Endothelial cell (in vitro differentiated cells): ENCODE measurements around the gene ZNF211. TPM values are rescaled to one million over a fixed set of nuclear protein-coding genes. Genes with fewer than 3 reads are reported as not detected.

Experiments
- DNase-seq: peaks from one replicate; pipeline ENCODE4 v3.0.0; 2021; ENCODE audit warnings: low spot score
- H3K27ac Mint-ChIP-seq: one replicate; pipeline ENCODE4 v1.8.0; 2021; ENCODE audit warnings: mixed read lengths, inconsistent platforms; ENCODE audit not compliant: unreplicated experiment
- H3K27me3 Mint-ChIP-seq: one replicate; pipeline ENCODE4 v1.8.0; 2021; ENCODE audit warnings: mild to moderate bottlenecking, moderate library complexity, mixed read lengths, inconsistent platforms; ENCODE audit not compliant: unreplicated experiment
- H3K36me3 Mint-ChIP-seq: one replicate; pipeline ENCODE4 v1.8.0; 2021; ENCODE audit warnings: mild to moderate bottlenecking, low read depth, mixed read lengths, inconsistent platforms; ENCODE audit not compliant: unreplicated experiment
- H3K4me1 Mint-ChIP-seq: one replicate; pipeline ENCODE4 v1.8.0; 2021; ENCODE audit warnings: mild to moderate bottlenecking, mixed read lengths, inconsistent platforms; ENCODE audit not compliant: unreplicated experiment
- H3K4me3 Mint-ChIP-seq: one replicate; pipeline ENCODE4 v1.8.0; 2021; ENCODE audit warnings: mild to moderate bottlenecking, mixed read lengths, inconsistent platforms; ENCODE audit not compliant: unreplicated experiment
- H3K9me3 Mint-ChIP-seq: one replicate; pipeline ENCODE4 v1.8.0; 2021; ENCODE audit warnings: mixed read lengths, inconsistent platforms; ENCODE audit not compliant: unreplicated experiment
- long read RNA-seq: library from polyadenylated mRNA; unstranded; transcript quantifications from one replicate; pipeline ENCODE4 v2.0.0, GENCODE V29; 2020; ENCODE audit not compliant: unreplicated experiment
- total RNA-seq: library from RNA; stranded (reverse); fragmentation: NEBNext Ultra II Directional; extraction: Animal tissue kit (Norgen Biotek cat#: 25700); gene quantifications from one replicate; pipeline ENCODE4 v1.2.1, GENCODE V29; 2021; ENCODE audit not compliant: unreplicated experiment
- TF ChIP-seq, protein P1 (sequence below): fragments of 200-600 bp; sonication (generic); IDR thresholded peaks from one replicate; pipeline ENCODE4 v1.5.0; 2021; ENCODE audit warnings: antibody characterized with exemption; ENCODE audit not compliant: unreplicated experiment

The ZNF211 gene
- 31.1 TPM for total RNA-seq
- long read RNA-seq, partial matches to known transcripts = 0 of 8 reads
- long read RNA-seq, other reads (novel, unspliced or antisense) = 1 of 8 reads

- H3K9me3 Mint-ChIP-seq = no peaks in the 10 kb centered on the region
- DNase-seq = peak; percentile 88
- peak within 1 kb of the TSS; percentile 67 for H3K27ac Mint-ChIP-seq
- peaks cover 2% of the 10 kb centered on the region for H3K27me3 Mint-ChIP-seq
- H3K4me3 Mint-ChIP-seq = peak within 1 kb of the TSS; percentile 93
- TF ChIP-seq, protein P1, sequence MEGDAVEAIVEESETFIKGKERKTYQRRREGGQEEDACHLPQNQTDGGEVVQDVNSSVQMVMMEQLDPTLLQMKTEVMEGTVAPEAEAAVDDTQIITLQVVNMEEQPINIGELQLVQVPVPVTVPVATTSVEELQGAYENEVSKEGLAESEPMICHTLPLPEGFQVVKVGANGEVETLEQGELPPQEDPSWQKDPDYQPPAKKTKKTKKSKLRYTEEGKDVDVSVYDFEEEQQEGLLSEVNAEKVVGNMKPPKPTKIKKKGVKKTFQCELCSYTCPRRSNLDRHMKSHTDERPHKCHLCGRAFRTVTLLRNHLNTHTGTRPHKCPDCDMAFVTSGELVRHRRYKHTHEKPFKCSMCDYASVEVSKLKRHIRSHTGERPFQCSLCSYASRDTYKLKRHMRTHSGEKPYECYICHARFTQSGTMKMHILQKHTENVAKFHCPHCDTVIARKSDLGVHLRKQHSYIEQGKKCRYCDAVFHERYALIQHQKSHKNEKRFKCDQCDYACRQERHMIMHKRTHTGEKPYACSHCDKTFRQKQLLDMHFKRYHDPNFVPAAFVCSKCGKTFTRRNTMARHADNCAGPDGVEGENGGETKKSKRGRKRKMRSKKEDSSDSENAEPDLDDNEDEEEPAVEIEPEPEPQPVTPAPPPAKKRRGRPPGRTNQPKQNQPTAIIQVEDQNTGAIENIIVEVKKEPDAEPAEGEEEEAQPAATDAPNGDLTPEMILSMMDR = no peak
- H3K36me3 Mint-ChIP-seq = peaks cover 44% of the 10 kb centered on the region
- peaks cover 16% of the 10 kb centered on the region for H3K4me1 Mint-ChIP-seq
Measured at GRCh38 chr19:57632987-57633831, at the start of gene ZNF211. Gene ZNF211 (plus strand): TSS chr19:57633168. CDS start chr19:57633347, 179 bp downstream.

- peaks cover 10% of the 10 kb centered on the region for H3K4me1 Mint-ChIP-seq
- peak; percentile 76 for DNase-seq
- no peak within 1 kb of the TSS for H3K27ac Mint-ChIP-seq
- H3K36me3 Mint-ChIP-seq = peaks cover 36% of the 10 kb centered on the region
- H3K4me3 Mint-ChIP-seq = peak within 1 kb of the TSS; percentile 98
- peaks cover 12% of the 10 kb centered on the region for H3K9me3 Mint-ChIP-seq
- peaks cover 11% of the 10 kb centered on the region for H3K27me3 Mint-ChIP-seq
- TF ChIP-seq, protein P1 = no peak
Measured at GRCh38 chr19:57583521-57584416, 49.2 kb upstream of the ZNF211 start, which contains the start of gene ZIK1. Gene ZIK1 (plus strand): TSS chr19:57584145. CDS start chr19:57584357, 212 bp downstream.

DNA sequence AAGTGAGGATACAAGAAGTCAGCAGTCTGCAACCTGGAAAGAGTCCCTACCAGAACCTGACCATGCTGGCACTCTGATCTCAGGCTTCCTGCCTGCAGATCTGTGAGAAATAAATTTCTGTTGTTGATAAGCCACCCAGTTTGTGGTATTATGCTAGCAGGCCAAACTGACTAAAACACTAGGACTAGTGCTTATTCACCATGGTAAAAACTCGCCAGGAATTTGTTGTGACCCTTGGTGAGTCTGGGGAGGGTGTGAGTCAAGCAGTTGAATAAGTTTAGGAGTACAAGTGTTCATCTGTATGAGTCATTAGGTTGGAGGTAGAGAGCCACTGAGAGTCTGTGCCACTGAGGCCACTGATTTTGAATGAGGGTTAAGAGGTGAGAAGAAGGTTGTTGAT lies 45.4 kb upstream of the ZNF211 start:
- H3K4me1 Mint-ChIP-seq = peaks cover 10% of the 10 kb centered on the region
- H3K36me3 Mint-ChIP-seq = peaks cover 70% of the 10 kb centered on the region
- peak overlapping the region; percentile 5 for H3K27ac Mint-ChIP-seq
- H3K9me3 Mint-ChIP-seq = peaks cover 21% of the 10 kb centered on the region
- no peak for DNase-seq
- peaks cover 9% of the 10 kb centered on the region for H3K27me3 Mint-ChIP-seq
- H3K4me3 Mint-ChIP-seq = peak overlapping the region; percentile 86
- TF ChIP-seq, protein P1 = no peak

DNA sequence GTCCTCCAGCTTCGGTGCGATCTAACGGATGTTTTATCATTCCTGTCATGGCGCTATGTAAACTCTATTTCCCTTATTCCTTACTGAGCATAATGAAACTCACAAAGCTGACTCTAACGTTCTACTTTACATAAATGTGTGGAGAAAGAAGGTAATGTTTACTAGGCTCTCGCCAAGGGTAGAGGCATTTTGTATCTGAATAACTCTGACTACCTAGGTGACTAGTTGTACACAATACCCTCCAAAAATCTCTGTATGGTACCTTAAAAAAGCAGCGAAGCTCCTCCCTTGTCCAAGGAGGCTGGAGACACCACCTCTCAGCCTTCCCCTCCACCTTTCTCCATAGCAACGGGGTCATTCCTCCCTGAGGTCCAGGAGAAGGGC lies 33.6 kb upstream of the ZNF211 start:
- Mint-ChIP-seq H3K36me3 (peaks cover 30% of the 10 kb centered on the region), H3K27ac (peak overlapping the region; percentile 61), H3K27me3 (peaks cover 8% of the 10 kb centered on the region), H3K4me3 (peak overlapping the region; percentile 88), H3K4me1 (peaks cover 9% of the 10 kb centered on the region), H3K9me3 (peaks cover 5% of the 10 kb centered on the region)
- DNase-seq = no peak
- TF ChIP-seq, protein P1 = no peak
